Peyer's patch (tissue), 4 donors: ENCODE measurements around the gene RABL6.

Experiments used
- CTCF ChIP-seq, 6 experiments: fragments of 450-650 bp in 4 of 6; fragments of 200-600 bp in 2 of 6; sonication (generic) in 1 of 6; IDR thresholded peaks; one replicate each; pipeline ENCODE4 v1.5.1; 2017 to 2019; ENCODE audit warnings: antibody characterized with exemption in 6 of 6, mild to moderate bottlenecking in 3 of 6, moderate library complexity in 1 of 6
- POLR2A ChIP-seq, 2 donors: fragments of 450-650 bp; IDR thresholded peaks; one replicate each; pipeline ENCODE4 v1.5.1; 2017; ENCODE audit warnings: antibody characterized with exemption in 2 of 2, mild to moderate bottlenecking in 2 of 2, moderate library complexity in 2 of 2

- TF ChIP-seq CTCF (IDR thresholded peaks at IDR 0.05), result no peak
- TF ChIP-seq POLR2A (IDR thresholded peaks at IDR 0.05), result no peak
These were observed 5.4 kb upstream of the RABL6 start for GRCh38 chr9:136802321-136802720.
